Measurements from ENCODE around the gene COPG2.

GRCh38 chr7:130489140-130489983 lies 179.2 kb downstream of the COPG2 start:
- no peak for TF ChIP-seq CTCF (IDR thresholded peaks at IDR 0.05; ENCODE audit: insufficient read depth, low read length, poor library complexity, severe bottlenecking)
- no peak for TF ChIP-seq EZH2phosphoT487 (conservative IDR thresholded peaks at IDR 0.05; ENCODE audit: low read length)
